Right ventricle myocardium superior (tissue), 1 donor: ENCODE results near the gene TET1. TPM values are rescaled to one million over a fixed set of nuclear protein-coding genes. Genes with fewer than 3 reads are reported as not detected.
A peak's percentile ranks its signal among the peaks of the same experiment; 100 is the strongest.
"Not testable (repeated sequence)": the region's sequence is repeated elsewhere in the genome, so short reads cannot be mapped to it uniquely, and the experiment has no call there.

Experiments used
- ATAC-seq: fragments of 200-7000 bp; cut with Tn5 transposase; one replicate; pipeline ENCODE4 v1.9.1; 2020; ENCODE audit warnings: mild to moderate bottlenecking; ENCODE audit not compliant: poor library complexity
- DNase-seq: peaks from one replicate; pipeline ENCODE4 v3.0.0-alpha.2; 2020
- intact Hi-C: fragments of 100-400 bp; cut with DNase I; formaldehyde crosslinking; loops from one replicate; pipeline ENCODE4 v1.11.2; 2022
- long read RNA-seq: library from polyadenylated mRNA; unstranded; transcript quantifications from one replicate; pipeline ENCODE4 v2.0.0, GENCODE V29; 2021
- total RNA-seq: library from RNA; stranded (reverse); fragmentation: NEBNext Ultra II Directional; extraction: Animal tissue kit (Norgen Biotek cat#: 25700); gene quantifications from one replicate; pipeline ENCODE4 v1.2.1, GENCODE V29; 2021
- donor health status: DM: no; HTN: yes; CAD: no; lungs with severe emphysema.

The TET1 gene
- total RNA-seq: 2.9 TPM
- long read RNA-seq: 0 reads

DNA sequence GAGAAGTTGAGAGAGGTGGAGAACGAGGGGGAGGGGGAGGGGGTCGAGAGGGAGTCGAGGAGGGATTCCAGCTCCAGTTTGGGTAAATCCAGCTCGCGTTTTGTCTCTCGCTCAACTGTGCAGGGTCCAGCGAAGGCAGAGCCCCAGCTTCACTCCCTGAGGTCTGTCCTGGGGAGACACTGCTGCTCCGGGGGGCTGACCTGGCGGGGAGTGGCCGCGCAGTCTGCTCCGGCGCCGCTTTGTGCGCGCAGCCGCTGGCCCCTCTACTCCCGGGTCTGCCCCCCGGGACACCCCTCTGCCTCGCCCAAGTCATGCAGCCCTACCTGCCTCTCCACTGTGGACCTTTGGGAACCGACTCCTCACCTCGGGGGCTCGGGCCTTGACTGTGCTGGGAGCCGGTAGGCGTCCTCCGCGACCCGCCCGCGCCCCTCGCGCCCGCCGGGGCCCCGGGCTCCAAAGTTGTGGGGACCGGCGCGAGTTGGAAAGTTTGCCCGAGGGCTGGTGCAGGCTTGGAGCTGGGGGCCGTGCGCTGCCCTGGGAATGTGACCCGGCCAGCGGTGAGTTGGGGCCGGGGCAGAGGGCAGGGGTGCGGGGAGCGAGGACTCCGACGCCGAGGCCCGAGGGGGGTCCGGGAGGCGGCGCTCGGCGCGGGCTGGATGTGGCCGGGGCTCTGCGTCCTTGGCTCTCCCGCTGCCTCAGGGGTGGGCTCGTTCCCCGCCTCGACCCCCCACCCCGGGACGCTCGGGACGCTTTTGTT lies at the start of gene TET1:
TET1 (plus strand) TSS at position 152 of the 757 bp plus-strand sequence. CDS start 12,002 bp downstream, outside the sequence.
- DNase-seq: peak; percentile 57
- ATAC-seq: peak; percentile 79
- intact Hi-C loops: no loop called here

DNA sequence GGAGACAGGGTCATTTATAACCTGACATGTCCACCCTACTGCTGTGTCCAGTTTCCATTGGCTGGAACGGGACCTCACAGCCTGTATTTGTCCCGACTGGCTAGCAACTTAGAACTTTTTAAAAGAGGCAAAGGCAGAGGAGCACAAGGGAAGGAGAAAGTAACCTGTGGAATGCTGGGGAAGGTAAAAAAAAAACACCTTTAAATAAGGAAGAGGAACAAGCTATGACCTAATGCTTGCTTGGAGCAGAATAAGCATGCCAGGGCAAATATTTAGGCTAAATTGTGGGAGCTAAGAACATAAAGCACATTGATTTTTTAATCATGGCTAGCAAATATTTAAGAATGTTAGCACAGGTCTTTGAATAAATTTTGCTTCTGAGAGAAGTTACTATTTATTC lies 43.9 kb upstream of the TET1 start:
- DNase-seq, ATAC-seq, intact Hi-C loops: not testable (repeated sequence)

DNA sequence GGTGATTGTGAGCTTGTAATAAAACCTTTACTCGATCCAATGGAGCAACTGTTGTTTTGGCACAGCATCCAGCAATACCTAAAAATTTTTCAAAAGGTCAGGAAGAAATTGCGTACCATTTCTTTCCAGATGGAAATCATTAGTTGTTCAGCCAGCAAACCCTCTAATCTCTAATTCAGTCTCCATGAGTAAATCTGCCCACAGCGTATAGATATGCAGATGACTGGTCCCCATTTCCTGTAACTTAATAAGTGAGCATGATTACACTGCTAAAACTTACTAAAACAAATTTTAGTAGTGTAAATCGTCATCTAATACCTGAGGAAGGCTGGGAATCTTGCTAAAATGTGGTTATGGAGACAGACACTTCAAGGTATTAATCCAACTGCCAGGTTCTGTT lies 43.4 kb upstream of the TET1 start:
- intact Hi-C loops: no loop called here

GRCh38 chr10:68517188-68517587 lies 42.9 kb upstream of the TET1 start:
- DNase-seq: no peak
- intact Hi-C loops: no loop called here

More for the DNA sequence above, 43.4 kb upstream of the TET1 start:
- ATAC-seq: no peak
- DNase-seq: no peak

GRCh38 chr10:68518609-68519008 lies 41.5 kb upstream of the TET1 start:
- ATAC-seq, DNase-seq, intact Hi-C loops: not testable (repeated sequence)

More at GRCh38 chr10:68517188-68517587, 42.9 kb upstream of the TET1 start:
- ATAC-seq: no peak

DNA sequence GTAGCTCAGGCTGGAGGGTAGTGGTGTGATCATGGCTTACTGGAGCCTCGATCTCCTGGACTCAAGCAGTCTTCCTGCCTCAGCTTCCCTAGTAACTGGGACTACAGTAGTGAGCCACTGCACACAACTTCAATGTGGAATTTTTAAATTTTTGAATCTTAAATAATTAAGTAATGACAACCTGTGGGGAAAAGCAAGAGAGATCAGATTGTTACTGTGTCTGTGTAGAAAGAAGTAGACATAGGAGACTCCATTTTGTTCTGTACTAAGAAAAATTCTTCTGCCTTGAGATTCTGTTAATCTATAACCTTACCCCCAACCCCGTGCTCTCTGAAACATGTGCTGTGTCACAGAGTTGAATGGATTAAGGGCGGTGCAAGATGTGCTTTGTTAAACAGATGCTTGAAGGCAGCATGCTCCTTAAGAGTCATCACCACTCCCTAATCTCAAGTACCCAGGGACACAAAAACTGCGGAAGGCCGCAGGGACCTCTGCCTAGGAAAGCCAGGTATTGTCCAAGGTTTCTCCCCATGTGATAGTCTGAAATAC lies 34.6 kb upstream of the TET1 start:
- ATAC-seq, DNase-seq, intact Hi-C loops: not testable (repeated sequence)

DNA sequence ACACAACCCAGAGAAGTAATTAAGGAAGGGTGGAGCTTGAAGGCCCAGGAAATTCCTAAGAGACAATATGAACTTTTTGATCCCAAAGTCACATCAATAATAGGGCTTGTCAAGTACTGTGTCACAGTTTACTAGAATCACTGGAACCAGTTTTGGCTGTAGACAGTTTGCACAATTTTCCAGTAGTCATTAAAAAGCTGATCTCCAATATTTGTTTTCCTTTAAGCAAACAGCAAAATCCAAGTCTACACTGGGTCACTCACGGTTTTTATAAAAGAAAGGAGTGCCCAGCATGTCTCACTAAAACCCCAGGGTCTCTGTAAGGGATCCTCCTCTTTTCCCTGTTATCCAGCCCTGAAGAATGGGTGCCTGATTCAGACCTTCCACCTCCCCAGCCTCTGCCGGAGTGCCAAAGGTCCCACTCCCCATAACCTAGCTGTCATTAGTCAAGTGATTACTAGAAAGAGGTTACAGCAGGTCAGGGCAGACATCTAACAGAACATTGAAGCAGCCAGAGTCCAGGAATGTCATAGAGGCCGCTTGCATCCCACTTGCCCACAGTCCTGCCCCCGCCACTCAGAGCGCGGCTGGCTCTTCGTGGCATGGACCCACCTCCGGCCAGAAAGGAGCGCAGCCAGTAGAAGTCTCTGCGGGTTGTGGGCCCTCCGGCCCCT lies 33.4 kb upstream of the TET1 start:
- intact Hi-C loops: no loop called here
- ATAC-seq: peak; percentile 74
- DNase-seq: no peak

DNA sequence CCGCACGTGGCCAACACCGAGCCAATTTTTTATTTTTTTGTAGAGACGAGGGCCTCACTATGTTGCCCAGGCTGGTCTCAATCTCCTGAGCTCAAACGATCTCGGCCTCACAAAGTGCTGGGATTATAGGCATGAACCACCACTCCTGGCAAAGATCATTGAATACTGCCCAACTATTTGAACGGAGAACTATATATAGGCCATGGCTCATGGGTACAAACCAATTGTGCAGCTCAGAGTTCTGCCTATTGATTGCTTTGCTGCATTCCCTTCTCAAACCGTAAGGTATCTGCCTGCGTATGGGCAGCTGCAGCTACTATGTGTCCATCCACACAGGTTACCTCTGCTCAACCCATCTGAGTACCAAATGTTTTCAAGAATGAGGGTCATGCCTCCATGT lies 23.2 kb upstream of the TET1 start:
- no peak for ATAC-seq
- DNase-seq: no peak
- intact Hi-C loops: no loop called here

DNA sequence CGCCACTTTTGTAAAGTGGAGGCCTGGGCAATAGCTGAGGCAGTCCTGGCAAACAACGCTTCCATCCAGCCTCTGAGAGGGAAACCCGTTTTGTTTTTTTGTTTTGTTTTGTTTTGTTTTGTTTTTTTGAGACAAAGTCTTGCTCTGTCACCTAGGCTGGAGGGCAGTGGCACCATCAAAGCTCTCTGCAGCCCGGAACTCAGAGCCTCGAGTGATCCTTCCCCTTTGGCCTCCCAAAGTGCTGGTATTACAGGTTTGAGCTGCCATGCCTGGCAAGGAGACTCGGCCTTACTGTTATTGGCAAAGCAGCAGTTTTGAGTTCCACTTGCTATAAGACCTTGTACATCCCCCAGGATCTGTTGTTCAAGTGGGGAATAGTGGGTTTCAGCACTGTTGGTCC lies 22.3 kb upstream of the TET1 start:
- intact Hi-C loops: no loop called here
- DNase-seq (no peak), ATAC-seq (no peak)

DNA sequence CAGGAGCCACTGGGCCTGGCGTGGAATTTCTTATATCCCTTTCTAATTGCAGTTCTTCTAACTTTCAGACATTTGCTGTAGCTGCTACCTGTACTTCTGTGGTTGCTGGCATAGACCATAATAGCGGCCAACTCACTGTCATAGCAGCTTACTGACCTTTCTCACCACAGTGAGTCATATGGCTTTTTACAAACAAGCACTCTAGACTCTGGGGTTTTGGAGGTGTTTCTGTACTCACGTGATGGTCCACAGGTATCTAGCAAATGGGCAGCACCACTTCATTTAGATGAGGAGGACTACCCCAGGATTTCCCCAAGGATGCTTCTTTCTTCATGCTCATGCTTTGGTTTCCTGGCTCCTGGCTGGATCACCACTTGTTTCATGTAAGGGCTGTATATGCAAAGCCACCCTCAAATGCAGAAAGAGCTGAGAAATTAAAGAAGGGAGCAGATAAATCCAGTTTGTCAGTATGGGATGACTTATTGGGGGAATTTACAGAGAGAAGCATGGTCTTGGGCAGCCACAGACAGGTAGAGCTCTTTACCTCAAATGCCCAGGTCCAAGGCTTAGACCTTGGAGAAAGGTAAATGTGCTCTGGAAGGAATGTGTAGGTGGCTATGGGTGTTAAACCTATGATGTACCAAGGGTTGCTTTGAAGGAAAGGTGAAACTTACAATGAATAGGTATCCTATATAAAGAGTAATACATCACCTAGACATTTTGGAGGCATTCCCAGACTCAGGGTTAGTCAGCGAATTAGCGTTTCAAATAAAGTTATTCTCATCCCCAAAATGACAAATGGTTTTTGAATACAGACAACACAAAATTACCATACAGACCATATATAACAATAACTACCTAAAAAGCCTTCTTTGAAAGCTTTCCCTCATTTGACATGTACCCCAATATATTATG lies 16.9 kb upstream of the TET1 start:
- DNase-seq (no peak), ATAC-seq (no peak)
- intact Hi-C loops: loop anchor here (10.0 kb wide), 1 partner anchor 172 kb away; no protein-coding TSS in a partner anchor

DNA sequence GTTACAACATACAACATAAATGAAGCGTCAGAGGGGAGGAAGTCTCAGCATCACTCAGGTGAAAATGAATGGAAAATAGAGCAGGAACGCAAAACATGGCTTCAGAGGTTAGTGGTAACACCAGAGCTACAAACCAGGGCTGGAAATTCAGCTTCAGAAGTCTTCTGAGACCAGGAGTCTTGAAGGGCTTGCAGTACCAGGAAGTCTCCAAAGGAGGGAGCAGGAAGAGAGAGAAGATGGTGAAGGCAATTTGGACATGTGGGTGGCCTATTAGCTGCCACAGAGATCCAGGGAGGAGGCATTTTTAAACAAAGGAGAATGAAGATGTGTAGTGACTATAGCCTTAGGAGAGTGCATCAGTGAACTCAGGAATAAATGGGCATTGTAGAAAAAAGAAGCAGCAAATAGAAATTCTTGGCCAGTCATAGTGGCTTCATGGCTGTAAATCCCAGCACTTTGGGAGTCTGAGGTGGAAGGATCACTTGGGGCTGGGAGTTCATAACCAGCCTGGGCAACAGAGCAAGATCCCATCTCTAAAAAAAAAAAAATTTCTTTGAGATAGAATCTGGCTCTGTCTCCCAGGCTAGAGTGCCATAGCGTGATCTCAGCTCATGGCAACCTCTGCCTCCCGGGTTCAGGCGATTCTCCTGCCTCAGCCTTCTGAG lies 9.3 kb upstream of the TET1 start:
- intact Hi-C loops: loop anchor here (10.0 kb wide), 1 partner anchor 344 kb away; no protein-coding TSS in a partner anchor
- peak; percentile 78 for ATAC-seq
- no peak for DNase-seq

GRCh38 chr10:68553138-68553537 lies 7.0 kb upstream of the TET1 start:
- intact Hi-C loops: loop anchor here (10.0 kb wide), 1 partner anchor 342 kb away; no protein-coding TSS in a partner anchor
- DNase-seq (no peak), ATAC-seq (no peak)

DNA sequence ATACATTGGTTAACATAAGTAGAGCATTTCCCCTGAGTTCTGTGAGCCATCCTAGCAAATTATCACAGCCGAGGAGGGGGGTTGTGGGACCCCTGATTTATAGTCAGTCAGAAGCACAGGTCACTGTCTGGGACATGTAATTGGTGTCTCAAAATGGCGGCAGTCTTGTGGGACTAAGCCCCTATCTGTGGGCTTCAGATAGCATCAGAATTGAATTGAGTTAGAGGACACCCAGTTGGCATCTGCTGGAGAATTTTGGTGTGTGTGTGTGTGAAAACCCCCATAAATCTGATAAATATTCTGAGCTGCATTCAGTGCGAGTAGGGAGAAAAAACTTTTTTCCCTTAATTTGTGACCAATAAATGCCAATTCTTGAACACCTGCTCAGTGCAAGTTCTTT lies 6.5 kb upstream of the TET1 start:
- intact Hi-C loops: loop anchor here (10.0 kb wide), 1 partner anchor 341 kb away; no protein-coding TSS in a partner anchor
- ATAC-seq: no peak

DNA sequence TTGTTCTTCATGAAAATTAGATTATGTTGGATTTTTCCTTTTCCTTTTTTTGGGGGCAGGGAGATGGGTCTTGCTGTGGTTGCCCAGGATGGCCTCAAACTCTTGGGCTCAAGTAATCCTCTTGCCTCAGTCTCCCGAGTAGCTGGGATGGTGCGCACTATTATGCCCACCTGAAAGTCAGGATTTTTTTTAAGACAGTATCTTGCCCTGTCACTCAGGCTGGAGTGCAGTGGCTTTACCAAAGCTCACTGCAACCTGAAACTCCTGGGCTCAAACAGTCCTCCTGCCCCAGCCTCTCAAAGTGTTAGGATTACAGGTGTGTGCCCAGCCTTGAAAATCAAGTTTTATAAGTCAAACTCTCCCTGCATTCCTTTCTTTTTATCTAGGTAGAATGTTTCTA lies 1.7 kb upstream of the TET1 start:
- no peak for DNase-seq
- ATAC-seq: no peak
- intact Hi-C loops: loop anchor here (10.0 kb wide), 1 partner anchor 336 kb away; no protein-coding TSS in a partner anchor

More for the DNA sequence above, 6.5 kb upstream of the TET1 start:
- no peak for DNase-seq

- ATAC-seq (no peak), DNase-seq (no peak)
- intact Hi-C loops: loop anchor here (10.0 kb wide), 1 partner anchor 336 kb away; no protein-coding TSS in a partner anchor
Observed at GRCh38 chr10:68559251-68559650, 886 bp upstream of the TET1 start.

- DNase-seq (no peak), ATAC-seq (peak; percentile 21)
- intact Hi-C loops: loop anchor here (10.0 kb wide), 1 partner anchor 335 kb away; no protein-coding TSS in a partner anchor
Observed at GRCh38 chr10:68559841-68560185, 324 bp upstream of the TET1 start.

DNA sequence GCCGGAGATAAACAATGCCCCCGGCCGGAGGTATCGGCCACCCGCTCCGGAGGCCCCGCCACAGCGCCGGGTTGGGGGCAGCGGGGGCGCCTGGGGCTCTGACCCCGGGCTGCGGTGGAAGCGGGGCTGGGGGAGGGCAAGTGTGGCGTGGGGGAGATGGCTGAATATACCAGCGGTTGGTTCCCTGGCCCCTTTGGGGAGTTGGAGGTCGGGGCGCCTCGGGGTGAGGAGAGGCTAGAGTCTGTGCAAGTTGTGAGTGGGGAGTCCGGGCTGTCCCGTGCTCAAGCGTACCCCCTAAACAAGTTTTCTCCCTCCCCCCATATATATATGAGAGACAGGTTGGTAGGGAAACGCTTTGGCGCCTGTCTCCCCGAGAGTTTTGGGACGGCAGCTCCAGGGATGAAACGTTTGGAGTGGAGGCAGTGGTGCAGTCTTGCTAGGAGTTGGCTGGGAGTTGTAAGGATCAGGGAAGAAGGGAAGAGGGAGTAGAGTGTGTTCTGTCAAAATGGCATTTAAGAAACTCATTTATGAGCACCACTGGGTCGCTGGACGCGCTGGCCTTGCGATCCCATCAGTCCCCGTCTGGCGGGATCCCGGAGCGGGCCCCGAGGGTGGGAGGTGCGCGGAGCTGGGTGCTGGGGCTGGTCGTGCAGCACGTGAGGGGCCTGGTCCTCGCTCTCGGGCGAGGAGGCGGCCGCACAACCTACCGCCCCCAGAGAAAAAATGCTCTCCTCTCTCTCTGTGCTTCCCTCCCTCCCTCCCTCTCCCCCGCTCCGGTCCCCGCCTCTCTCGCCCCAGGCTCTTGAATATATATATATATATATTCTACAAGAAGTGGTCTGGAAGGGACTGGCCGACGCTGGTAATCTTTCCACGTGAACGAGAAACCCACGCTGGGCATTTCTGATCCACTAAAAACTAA lies 1.1 kb downstream of the TET1 start:
- intact Hi-C loops: no loop called here
- DNase-seq: no peak
- peak; percentile 54 for ATAC-seq
